Neural cell (in vitro differentiated cells): ENCODE results near the gene ATG4D. TPM values are rescaled to one million over a fixed set of nuclear protein-coding genes. Genes with fewer than 3 reads are reported as not detected.

Experiments
- H2AFZ ChIP-seq: fragments of 200-600, 300-800 bp; sonication (generic), shearing (Covaris generic); 2 replicates; pipeline ENCODE4 v1.6.0; 2014; ENCODE audit warnings: low read depth, mild to moderate bottlenecking, antibody characterized with exemption, low read length, moderate library complexity
- H3F3A ChIP-seq: fragments of 200-600 bp; shearing (Covaris generic); 2 replicates; pipeline ENCODE4 v1.6.1; 2016; ENCODE audit warnings: mild to moderate bottlenecking, moderate library complexity, mixed read lengths, antibody characterized with exemption, low read length; ENCODE audit not compliant: insufficient read depth, poor library complexity, severe bottlenecking
- H3K27ac ChIP-seq: fragments of 200-600, 300-800 bp; sonication (generic), shearing (Covaris generic); 2 replicates; pipeline ENCODE4 v1.5.1; 2014; ENCODE audit warnings: mild to moderate bottlenecking, low read length, moderate library complexity
- H3K27me3 ChIP-seq: fragments of 300-800, 200-600 bp; sonication (generic), shearing (Covaris generic); 2 replicates; pipeline ENCODE4 v1.6.0; 2014; ENCODE audit warnings: mild to moderate bottlenecking, low read depth, low read length, moderate library complexity; ENCODE audit not compliant: insufficient read depth
- H3K36me3 ChIP-seq: fragments of 300-800, 200-600 bp; sonication (generic), shearing (Covaris generic); 2 replicates; pipeline ENCODE4 v1.5.1; 2014; ENCODE audit warnings: mild to moderate bottlenecking, antibody characterized with exemption, low read length, moderate library complexity; ENCODE audit not compliant: insufficient read depth
- H3K4me2 ChIP-seq: fragments of 300-800, 200-600 bp; sonication (generic), shearing (Covaris generic); 2 replicates; pipeline ENCODE4 v1.6.0; 2014; ENCODE audit warnings: mild to moderate bottlenecking, low read length
- H3K4me3 ChIP-seq: fragments of 300-800, 200-600 bp; sonication (generic), shearing (Covaris generic); 2 replicates; pipeline ENCODE4 v1.5.1; 2014; ENCODE audit warnings: mild to moderate bottlenecking, low read length, moderate library complexity
- H3K79me2 ChIP-seq: fragments of 200-600 bp; shearing (Covaris generic); replicated peaks from 2 replicates; pipeline ENCODE4 v1.6.0; 2014; ENCODE audit warnings: mild to moderate bottlenecking, low read length, moderate library complexity; ENCODE audit not compliant: insufficient read depth
- H3K9ac ChIP-seq: fragments of 300-800, 200-600 bp; sonication (generic), shearing (Covaris generic); 2 replicates; pipeline ENCODE4 v1.6.1; 2016; ENCODE audit warnings: mild to moderate bottlenecking, low read length, mixed read lengths
- H3K9me2 ChIP-seq: fragments of 200-600 bp; shearing (Covaris generic); 2 replicates; pipeline ENCODE4 v1.6.1; 2016; ENCODE audit warnings: mild to moderate bottlenecking, low read length, mixed read lengths; ENCODE audit not compliant: insufficient read depth
- H3K9me3 ChIP-seq: fragments of 200-600, 300-800 bp; sonication (generic), shearing (Covaris generic); 2 replicates; pipeline ENCODE4 v1.6.1; 2016; ENCODE audit warnings: mild to moderate bottlenecking, mixed run types, low read length, moderate library complexity, mixed read lengths
- H4K20me1 ChIP-seq: fragments of 200-600 bp; shearing (Covaris generic); 2 replicates; pipeline ENCODE4 v1.6.1; 2016; ENCODE audit warnings: mild to moderate bottlenecking, mixed run types; ENCODE audit not compliant: insufficient read depth
- CTCF ChIP-seq: fragments of 450-650 bp; IDR thresholded peaks from 2 replicates; pipeline ENCODE4 v1.5.1; 2014; ENCODE audit warnings: antibody characterized with exemption, mild to moderate bottlenecking, moderate library complexity; ENCODE audit not compliant: poor library complexity, severe bottlenecking
- EP300 ChIP-seq: fragments of 450-650 bp; conservative IDR thresholded peaks from 2 replicates; pipeline ENCODE4 v1.6.1; 2014; ENCODE audit warnings: antibody characterized with exemption, mild to moderate bottlenecking, moderate library complexity; ENCODE audit not compliant: poor library complexity, severe bottlenecking
- EZH2 ChIP-seq: fragments of 200-600, 300-800 bp; shearing (Covaris generic), sonication (generic); IDR thresholded peaks from 2 replicates; pipeline ENCODE4 v1.6.1; 2014; ENCODE audit warnings: antibody characterized with exemption, low read length, borderline replicate concordance, mild to moderate bottlenecking; ENCODE audit not compliant: insufficient read depth, poor library complexity, severe bottlenecking
- MXI1 ChIP-seq: fragments of 450-650 bp; conservative IDR thresholded peaks from 2 replicates; pipeline ENCODE4 v1.6.1; 2014; ENCODE audit warnings: antibody characterized with exemption, mild to moderate bottlenecking; ENCODE audit not compliant: poor library complexity, severe bottlenecking
- POLR2AphosphoS5 ChIP-seq: IDR thresholded peaks from 2 replicates; pipeline ENCODE4 v1.6.1; 2012
- RAD21 ChIP-seq: fragments of 450-650 bp; conservative IDR thresholded peaks from 2 replicates; pipeline ENCODE4 v1.6.1; 2014; ENCODE audit warnings: antibody characterized with exemption, mild to moderate bottlenecking, moderate library complexity
- REST ChIP-seq: IDR thresholded peaks from 2 replicates; pipeline ENCODE4 v1.6.1; 2012; ENCODE audit warnings: borderline replicate concordance
- SMC3 ChIP-seq: fragments of 450-650 bp; conservative IDR thresholded peaks from 2 replicates; pipeline ENCODE4 v1.6.1; 2014; ENCODE audit warnings: antibody characterized with exemption, mild to moderate bottlenecking, moderate library complexity; ENCODE audit not compliant: poor library complexity
- TAF1 ChIP-seq: IDR thresholded peaks from 2 replicates; pipeline ENCODE4 v1.6.1; 2012; ENCODE audit warnings: low read depth
- polyA plus RNA-seq: library from polyadenylated mRNA; depleted of rRNA; stranded (reverse); fragments of >200 nt; gene quantifications from 2 replicates; pipeline ENCODE4 v1.2.3, GENCODE V29; 2014

The ATG4D gene
- polyA plus RNA-seq, 1 donor from 2014 or later: 50.2 TPM

- Histone ChIP-seq H3F3A (no peaks in the 10 kb centered on the region), H4K20me1 (no peaks in the 10 kb centered on the region), H3K36me3 (no peaks in the 10 kb centered on the region), H3K9ac (no peak overlapping the region), H3K79me2 (no peaks in the 10 kb centered on the region), H3K9me2 (no peaks in the 10 kb centered on the region), H2AFZ (no peak overlapping the region), H3K4me2 (no peak overlapping the region), H3K4me3 (no peak overlapping the region), H3K27ac (no peak overlapping the region), H3K9me3 (no peaks in the 10 kb centered on the region), H3K27me3 (peaks cover 16% of the 10 kb centered on the region)
- TF ChIP-seq POLR2AphosphoS5: no peak
- TF ChIP-seq MXI1: no peak
- TF ChIP-seq REST: no peak
- no peak for TF ChIP-seq EZH2
- no peak for TF ChIP-seq CTCF
- no peak for TF ChIP-seq RAD21
- TF ChIP-seq EP300: no peak
- TF ChIP-seq SMC3: no peak
- TF ChIP-seq TAF1: no peak
Observed at GRCh38 chr19:10508036-10508435, 35.7 kb upstream of the ATG4D start.

- H3K4me2 ChIP-seq: no peak overlapping the region
- no peaks in the 10 kb centered on the region for H3F3A ChIP-seq
- H3K27ac ChIP-seq: no peak overlapping the region
- H3K36me3 ChIP-seq: no peaks in the 10 kb centered on the region
- no peak overlapping the region for H3K4me3 ChIP-seq
- H3K79me2 ChIP-seq: no peaks in the 10 kb centered on the region
- no peaks in the 10 kb centered on the region for H3K9me2 ChIP-seq
- TF ChIP-seq EZH2 (no peak), MXI1 (no peak), EP300 (no peak), CTCF (no peak), REST (no peak), POLR2AphosphoS5 (no peak), TAF1 (no peak), SMC3 (no peak), RAD21 (no peak)
- H3K9ac ChIP-seq: no peak overlapping the region
- H4K20me1 ChIP-seq: no peaks in the 10 kb centered on the region
- H3K27me3 ChIP-seq: peaks cover 22% of the 10 kb centered on the region
- H3K9me3 ChIP-seq: no peaks in the 10 kb centered on the region
- no peak overlapping the region for H2AFZ ChIP-seq
Observed at GRCh38 chr19:10508707-10509106, 35.0 kb upstream of the ATG4D start.
